Stimulated activated naive CD4-positive, alpha-beta T cell treated with Interleukin-2 at 50 U/mL for 16 hours (primary cell): Measurements from ENCODE around the gene WNT1.

Source experiments
- DNase-seq: peaks from one replicate; lab custom pipeline; 2025; lab: John Stamatoyannopoulos, UW

Gene WNT1

DNA sequence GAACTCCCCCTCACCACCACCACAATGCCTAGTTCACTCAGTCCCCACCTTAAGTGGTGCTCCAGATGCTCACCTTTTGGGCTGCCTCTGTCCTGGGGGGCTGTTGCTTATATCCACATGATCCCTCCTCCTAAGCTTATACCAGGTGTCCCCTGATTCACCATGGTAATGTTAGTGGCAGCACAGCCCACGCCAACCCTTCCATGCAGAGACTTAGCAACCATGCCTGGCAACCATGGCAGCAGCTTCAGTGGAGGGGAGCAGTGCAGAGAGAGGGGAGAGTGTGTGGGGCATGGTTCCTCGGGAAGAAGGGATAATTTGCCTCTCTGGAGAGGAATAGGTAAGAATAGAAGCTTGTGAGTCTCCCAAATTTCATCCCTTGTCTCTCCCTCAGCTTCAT lies 22.2 kb downstream of the WNT1 start:
- no peak for DNase-seq

DNA sequence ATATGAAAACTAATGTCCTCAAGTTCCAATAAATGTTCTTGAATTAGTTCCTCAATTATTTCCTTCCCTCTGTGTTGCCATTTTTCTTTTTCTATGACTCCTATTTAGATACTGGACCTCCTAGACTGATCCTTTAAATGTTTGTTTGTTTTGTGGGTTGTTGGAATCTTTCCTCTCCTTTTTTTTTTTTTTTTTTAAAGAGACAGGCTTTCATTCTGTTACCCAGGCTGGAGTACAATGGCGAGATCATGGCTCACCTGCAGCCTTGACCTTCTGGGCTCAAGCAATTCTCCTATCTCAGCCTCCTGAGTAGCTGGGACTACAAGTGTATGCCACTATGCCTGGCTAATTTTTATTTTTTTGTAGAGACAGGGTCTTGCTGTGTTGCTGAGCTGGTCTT lies 30.8 kb downstream of the WNT1 start:
- no peak for DNase-seq

DNA sequence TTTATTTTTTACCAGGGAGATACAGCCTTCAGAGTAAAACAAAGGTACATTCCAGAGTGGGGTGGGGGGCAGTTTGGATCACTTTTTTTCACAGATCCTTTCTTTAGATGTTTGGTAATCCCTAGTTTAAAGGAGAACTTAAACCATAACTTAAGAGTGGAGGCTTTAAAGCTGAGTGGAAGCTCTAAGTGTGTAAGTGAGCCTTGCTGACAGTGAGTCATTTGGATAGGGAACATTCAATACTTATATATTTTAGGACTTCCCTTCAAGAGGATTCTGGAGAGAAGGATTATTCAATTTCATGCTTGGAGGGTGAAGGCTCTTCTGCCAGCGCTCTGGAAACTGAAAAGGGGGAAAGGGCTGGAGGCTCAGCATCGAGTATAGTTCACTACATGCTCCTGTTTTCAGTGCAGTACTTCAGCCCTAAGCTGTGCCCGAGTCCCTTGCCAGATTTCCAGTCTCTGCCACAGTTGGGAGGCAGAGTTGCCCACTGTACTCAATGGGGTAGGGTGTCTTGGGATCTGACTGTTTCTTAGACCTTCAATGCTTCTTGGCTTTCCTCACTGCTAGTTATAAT lies 32.1 kb downstream of the WNT1 start:
- DNase-seq: no peak

DNA sequence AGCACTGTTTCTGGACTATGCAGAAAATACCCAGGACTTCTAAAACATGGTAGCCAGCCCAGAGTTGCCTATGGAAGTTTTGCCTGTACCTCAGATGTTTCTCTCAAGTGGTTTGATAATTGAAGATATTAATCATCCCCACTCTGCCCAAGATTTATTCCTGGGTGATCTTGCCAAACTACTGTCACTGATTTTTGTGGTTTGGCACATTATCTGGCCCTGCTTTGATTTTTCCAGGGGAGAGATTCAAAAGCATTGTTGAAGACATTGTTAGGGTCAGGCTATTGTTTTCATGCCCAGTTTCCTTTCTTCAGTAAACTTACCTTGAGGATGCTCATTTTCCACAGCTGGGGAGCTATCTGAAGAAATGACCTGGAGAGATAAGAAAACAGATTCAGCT lies 34.6 kb downstream of the WNT1 start:
- DNase-seq: no peak

DNA sequence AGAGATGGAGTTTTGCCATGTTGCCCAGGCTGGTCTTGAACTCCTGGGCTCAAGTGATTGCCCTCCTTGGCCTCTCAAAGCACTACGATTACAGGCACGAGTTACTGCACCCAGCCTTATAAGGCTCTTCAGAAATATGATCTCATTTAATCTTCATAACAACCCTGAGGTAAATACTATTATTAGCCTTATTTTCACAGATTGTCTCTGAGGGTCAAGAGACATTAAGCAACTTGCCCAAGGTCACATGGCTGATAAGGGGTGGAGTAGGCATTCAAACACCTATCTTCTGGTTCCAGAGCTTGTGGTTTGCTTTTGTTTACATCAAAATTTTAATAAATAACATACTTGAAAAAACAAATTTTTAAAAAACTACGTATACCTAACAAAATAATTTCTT lies 35.3 kb downstream of the WNT1 start:
- no peak for DNase-seq

DNA sequence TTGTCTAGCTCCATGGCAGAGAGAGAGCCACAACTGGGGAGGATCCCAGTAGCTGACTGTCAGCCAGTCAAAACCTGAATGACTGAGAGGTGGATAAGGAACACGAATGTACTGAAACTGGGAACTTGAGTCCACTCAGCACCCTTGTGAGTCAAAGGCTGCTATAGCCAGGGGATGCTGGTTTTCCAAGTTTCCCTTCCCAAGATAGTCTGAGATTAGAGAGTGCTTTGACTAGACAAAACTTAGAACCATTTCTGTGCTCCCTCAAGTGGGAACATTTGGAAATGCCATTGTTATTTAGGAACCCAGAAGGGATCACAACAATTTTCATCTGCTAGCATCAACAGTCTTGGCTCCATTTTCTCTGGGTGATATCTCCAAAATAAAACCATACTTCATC lies 36.4 kb downstream of the WNT1 start:
- no peak for DNase-seq

DNA sequence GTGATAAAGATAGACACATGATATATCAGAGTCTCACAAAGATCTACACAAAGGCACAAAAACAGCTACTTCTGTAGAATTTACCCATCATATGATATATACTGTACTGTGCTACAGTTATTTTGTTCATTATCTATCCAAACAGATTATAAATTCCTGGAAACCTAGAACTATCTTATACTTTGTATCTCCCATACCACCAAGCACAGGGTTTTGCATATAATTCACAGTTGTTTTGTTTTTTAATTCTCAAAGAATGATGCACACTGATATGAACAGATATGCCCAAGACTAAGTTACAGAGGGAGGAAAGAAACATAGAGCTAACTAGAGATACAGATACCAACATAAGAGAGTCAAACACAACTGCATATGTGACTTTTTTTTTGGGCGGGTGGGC lies 37.1 kb downstream of the WNT1 start:
- no peak for DNase-seq

DNA sequence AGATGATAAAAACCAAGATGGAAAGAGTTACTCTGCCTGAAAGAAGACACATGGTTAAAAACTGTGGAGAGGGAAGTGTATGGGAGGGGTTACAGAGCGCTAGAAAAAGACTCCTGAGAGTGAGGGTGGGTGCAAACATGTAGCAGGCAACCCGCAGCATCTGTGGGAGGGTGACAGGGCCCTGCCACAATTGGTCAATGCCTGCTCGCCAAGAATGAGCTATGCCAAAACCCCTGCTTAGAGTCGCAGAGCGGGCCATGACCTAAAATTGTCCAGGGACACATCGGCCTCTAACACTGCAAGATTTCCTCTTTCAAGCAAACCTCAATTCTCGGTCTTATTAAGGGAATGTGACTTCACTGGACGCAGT lies 39.8 kb downstream of the WNT1 start:
- peak; percentile 50 for DNase-seq

DNA sequence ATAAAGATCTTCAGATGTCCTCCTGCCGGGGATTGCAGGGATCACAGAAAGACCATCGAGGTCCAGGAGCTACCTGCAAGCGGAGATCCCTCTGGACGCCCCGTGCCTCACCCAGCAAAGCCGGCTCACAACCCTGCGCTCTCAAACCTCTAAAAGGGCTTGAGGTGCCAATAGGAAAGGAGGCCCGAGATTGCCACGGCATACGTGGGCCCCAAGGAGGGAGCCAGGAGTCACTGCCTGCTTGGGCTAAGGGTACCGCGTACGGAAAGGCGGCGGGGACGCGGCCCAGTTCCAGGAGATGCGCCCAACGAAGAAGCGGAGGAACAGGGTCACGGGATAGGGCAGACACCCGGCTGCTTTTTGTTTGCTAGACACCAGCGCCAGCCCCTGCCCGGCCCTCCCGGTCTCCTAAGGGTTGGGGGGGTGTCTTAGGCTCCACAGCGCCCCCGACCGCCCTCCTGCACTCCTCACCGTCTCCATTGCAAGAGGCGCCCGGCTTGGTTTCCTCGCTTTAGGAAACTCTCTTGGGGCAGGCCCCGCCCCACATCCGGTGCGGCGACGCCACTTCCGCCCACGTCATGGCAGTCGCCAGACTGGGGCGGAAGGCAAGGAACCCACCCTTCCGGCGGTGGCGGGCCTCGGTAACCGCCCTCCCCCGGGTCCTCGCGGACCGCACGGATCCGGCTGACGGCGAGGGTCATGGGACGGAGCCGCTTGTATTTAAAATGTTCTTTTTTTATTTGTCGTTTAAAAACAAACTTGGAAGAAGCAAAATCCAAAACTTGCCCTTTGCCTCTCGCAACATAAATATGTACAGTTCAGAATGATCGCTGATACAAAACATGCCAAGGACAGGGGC lies 40.4 kb downstream of the WNT1 start, which contains the start of gene PRKAG1:
TSS of gene PRKAG1 (minus strand) at position 516 of the 859 bp plus-strand sequence. CDS start at position 480, 36 bp downstream.
- peak; percentile 94 for DNase-seq

DNA sequence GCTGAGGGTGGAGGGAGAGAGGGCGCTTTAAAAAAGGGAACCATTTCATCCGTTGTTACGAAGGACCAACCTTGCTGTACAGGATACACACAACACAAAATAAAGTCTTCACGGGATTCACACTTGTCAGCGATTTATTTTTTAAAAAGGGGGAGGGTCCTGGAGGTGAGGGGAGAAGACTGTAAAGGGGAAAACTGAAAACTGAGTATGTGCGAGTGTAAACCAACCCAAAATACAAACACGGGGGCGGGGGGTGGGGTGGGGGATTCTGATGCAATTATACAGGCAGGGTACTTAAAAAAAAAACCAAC lies 41.0 kb downstream of the WNT1 start:
- no peak for DNase-seq

DNA sequence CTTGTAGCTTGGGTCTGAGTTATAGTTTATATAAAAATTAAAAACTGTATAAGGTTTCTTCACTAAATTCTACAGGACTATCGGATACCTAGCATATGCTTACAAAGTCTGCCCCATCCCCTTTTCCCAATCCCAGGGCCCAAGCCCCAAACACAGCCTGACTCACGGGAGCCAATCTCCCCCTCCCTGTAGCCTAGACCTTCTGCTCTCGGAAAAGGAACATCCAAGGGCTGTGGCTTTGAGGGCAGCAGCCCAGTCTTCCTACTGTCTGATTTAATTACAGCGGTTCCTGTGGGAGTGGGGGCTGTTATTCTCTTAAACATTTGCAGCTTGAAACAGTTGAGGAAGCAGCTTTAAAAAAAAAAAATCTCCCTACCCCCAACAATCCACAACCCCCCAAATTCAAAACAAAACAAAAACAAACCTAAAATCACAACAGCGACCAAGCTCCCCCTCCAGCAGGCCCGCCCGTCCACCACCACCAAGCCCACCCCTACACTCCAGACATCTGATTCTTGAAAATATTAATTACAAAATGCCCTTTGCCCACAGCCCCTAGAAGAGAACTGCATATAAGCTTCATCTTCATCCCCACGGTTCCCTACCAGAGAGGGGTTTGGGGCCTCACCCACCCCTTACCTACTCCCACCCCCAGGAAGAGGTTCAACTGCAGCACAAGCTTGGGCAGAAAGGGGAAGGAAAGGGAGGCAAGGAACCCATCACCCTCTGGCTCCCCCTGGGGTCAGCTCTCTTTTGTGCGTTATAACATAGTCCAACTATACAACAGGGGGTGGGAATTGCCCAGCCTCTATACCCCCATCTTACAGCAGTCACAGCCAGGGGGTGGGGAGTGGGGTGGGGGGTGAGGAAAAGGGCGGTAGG lies 41.6 kb downstream of the WNT1 start:
- peak; percentile 9 for DNase-seq

DNA sequence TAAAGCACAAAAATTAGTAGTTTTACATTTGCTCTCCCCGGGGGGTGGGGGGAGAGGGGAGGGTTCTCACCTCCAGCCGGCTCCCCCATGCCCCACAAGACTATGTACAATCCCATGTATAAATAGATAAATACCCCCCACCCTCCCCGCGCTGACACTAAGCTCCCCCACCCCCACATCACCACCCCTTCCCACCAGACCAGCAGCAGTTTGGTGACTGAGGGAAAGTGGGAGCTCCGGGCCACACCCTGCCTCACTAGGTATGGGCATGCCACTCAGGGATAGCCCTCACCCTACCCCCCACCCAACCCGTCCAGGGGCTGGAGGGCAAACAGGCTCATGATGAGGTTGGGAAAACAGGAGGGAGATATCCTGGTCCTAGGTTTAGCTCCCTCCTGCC lies 42.3 kb downstream of the WNT1 start:
- DNase-seq: no peak

DNA sequence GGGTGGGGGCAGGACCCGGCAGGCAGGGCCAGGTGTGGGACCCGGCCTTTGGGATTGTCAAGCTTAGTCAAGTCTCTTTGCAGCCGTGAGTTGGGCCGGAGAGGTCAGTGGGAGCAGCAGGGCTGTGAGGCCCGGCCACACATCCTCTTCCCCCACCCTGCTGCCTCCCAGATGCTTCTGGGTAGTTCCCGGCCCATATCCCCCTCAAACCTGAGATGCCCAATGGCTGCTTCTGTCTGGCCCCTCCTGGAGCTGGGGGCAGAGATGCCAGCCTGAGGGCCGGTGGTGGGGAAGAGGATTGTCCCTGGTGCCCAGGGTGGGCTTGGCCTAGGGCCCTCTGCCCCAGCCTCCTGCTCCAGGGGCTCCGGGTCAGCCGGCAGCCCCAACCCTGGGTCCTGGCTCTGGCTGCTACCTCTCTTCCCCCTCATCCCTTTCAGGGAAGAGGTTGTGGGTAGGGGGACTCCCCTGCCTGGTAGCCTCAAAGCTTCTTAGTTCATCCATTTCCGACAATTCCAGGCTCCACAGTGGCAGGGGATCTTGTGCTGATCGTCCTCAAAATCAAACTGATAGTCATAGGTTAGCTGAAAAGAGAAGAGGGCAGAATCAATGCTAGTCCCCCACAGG lies 43.3 kb downstream of the WNT1 start:
- no peak for DNase-seq

DNA sequence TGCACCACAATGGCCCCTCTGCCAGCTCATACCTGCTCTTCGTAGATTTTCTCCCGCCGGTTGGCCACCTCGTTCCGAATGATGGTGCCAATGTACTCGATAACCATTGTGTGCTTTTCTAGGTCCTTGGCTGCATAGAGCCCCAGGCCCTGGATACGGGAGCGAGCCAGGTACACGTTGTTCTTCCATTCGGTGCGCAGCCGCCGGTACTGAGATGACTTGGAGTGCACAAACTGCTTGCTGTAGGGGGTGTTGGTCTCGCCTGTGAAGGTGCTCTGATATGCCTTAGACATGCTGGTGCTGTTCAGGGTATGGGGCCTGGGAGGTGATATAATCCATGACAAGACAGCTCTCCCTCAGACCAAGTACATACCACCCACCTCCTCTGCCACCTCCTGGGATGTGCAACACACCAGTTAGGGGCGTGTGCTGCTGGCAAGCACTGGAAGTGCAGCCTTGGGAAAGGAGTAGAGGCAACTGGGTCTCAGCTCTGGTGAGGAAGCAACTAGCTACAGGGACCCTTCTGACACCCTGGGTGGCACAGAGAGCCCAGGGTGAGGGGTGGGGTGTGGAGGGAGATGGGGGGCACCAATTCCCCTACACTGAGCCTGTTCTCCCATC lies 44.5 kb downstream of the WNT1 start:
- no peak for DNase-seq

DNA sequence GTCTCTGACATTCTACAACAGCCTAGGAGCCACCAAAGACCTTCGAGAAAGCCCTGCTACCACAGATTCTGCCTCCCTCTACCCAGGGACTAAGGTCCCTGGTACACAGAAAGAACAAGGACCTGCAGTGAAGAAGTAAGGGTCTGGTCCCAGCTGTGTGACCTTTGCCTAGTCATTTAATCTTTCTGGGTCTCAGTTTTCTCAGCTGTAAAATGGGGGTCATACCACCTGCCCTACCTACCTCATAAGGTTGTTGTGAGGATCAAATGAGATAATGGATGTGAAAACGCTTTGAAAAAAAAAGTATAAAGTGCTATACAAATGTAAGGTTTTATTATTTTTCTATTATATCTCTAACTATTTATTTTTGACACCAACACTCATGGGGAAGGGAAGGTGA lies 45.7 kb downstream of the WNT1 start:
- DNase-seq: no peak

DNA sequence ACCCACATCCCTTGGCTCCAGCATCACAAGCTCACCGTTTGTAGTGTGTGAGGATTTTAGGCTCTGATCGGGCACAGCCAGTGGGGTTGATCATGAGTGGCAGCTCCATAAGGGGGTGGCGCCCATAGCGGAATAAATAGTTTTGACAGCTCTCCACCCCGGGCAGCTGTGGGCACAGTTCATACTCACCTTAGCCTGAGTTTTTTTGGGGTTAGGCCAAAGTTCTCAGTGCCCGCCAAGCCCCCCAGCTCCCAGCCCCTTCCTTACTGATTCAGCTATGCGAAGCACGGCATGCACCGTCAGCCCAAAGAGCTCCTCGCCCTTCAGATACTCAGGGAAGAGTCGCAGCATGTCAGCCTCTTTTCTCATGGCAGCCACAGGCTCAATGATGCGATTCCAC lies 46.4 kb downstream of the WNT1 start:
- no peak for DNase-seq

DNA sequence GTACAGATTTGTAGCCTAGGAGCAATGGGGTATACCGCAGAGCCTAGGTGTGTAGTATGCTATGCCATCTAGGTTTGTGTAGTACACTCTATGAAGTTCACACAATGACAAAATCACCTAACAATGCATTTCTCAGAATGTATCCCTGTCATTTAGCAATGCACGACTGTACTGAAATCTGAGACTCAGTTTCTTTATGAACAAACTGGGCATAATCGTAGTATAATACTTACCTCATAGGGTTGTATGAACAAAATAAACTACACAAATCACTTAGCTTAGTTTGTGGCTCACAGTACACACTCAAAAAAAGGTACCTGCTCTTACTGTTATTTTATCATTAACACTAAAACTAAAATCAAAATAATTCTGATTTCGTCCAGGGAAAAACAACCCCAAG lies 47.3 kb downstream of the WNT1 start:
- no peak for DNase-seq

DNA sequence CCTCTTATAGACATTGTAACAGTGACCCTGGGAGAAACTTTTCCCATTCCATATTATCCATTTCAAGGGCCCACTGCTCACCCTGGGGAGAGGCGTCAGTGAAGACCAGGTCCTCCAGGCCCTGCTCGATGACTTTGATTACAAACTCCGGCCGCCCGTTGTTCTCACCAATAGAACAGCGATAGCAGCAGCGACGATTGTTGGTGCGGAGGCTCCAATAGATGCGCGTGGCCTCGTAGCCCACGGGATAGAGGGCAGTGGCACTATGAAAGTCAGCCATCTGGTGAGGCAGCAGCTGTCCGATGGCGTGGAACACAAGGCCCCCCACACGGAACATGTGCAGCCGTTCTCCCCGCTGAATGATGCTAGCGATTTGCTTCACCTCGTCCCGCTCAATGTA lies 48.0 kb downstream of the WNT1 start:
- DNase-seq: no peak

DNA sequence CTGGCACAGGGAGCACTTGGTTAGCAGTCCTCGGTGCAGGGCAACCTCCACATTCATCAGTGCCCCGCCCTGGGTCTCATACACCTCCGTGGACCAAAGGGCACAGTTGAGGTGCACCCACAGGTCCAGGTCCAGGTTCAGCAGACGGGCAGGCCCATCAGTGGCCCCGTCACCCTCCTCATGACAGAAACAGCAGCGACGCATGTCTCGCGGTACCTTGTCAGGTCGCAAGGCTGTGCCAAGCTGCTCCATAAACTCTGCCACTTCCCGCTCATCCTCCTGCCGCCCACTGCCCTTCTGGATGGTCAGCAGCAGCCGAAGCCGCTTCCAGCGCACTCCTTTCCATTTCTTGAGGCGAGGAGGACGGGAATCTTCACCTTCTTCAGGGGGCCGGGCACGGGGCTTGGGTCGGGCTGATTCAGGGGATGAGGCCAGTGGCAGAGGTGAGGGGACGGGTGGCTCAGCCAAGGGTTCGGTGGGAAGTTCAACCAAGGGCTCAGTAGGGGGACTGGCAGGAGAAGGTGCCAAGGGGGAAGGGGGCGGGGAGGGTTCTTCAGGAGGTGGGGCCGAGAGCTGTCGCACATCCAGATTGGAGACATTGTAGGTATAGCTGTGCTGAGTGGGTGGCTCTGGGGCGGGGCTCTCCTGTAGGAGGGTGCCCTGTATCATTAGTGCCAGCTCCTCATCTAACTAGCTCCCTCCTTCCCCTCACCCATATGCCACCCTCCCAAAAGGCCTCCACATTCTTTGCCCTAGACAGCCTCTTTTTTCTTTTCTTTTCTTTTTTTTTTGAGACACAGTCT lies 48.8 kb downstream of the WNT1 start:
- DNase-seq: no peak

DNA sequence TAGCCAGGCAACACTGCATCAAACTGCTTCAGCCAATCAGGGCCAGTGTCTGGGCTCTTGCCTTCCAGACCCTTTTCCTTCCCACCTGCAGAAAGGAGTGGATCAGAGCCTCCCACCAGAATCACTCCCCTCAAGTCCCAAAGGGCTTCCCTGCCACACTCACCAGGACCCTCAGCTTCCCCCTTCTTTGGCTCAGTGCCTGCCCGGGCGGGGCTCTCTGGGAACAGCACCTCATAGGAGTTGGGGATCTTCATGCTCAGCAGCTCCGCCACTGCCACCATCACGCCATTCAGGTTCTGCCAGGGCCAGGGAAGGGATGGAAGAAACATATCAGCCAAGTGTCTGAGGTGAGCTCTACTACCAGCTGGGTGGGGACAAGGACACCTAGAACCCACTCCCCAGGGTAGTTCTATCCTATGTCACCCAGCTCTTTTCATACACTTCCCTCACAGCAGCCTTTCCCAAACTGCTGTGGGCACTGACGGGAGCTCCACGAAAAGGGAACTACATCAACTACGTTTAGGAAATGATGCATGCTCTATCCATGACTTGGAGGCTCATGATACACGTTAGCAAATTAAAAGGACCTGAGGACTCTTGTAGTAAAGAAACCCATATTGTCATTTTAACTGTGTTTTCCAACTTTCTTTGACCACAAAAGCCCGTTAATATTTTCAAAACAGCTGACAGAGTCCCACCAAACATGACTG lies 49.9 kb downstream of the WNT1 start:
- DNase-seq: no peak
